ENCODE data around the gene SASH3. TPM values are rescaled to one million over a fixed set of nuclear protein-coding genes. Genes with fewer than 3 reads are reported as not detected.
A peak's percentile ranks its signal among the peaks of the same experiment; 100 is the strongest.

The SASH3 gene
- polyA plus RNA-seq, 2 of the 4 experiments (the other 2 are of a cell fraction) = not detected

GRCh38 chrX:129788527-129788926, 8.8 kb downstream of the SASH3 start (continued):
- TF ChIP-seq POLR2AphosphoS2 (conservative IDR thresholded peaks at IDR 0.05; ENCODE audit: low read length) (no peak), GATA3 (IDR thresholded peaks at IDR 0.05; ENCODE audit: borderline replicate concordance) (no peak), ESRRA (IDR thresholded peaks at IDR 0.05; ENCODE audit: borderline replicate concordance, low read length) (no peak)

GRCh38 chrX:129790146-129790545, 10.4 kb downstream of the SASH3 start:
- no peak for ATAC-seq
- POLR2A ChIA-PET = no interaction called here
- no peak for DNase-seq (ENCODE audit: low read depth in 1 of 2, low spot score in 1 of 2)
- H3K4me3 ChIP-seq = no peak overlapping the region
- no peaks in the 10 kb centered on the region for H3K4me1 ChIP-seq
- WGBS (ENCODE audit: missing lambda C conversion rate) = 71% methylated on average over 3 of the region's 3 CpGs
- H3K4me2 ChIP-seq = no peak overlapping the region
- CTCF ChIA-PET = no interaction called here
- TF ChIP-seq HES2 (IDR thresholded peaks at IDR 0.05) = no peak
- no peak for TF ChIP-seq TP53 (CRISPR knock-in tag; IDR thresholded peaks at IDR 0.05)
- TF ChIP-seq GATA3 (IDR thresholded peaks at IDR 0.05; ENCODE audit: borderline replicate concordance) = no peak
- TF ChIP-seq NFE2L2 (conservative IDR thresholded peaks at IDR 0.05; ENCODE audit: low read length) = no peak
- no peak for TF ChIP-seq MAFK (IDR thresholded peaks at IDR 0.05; ENCODE audit: partially characterized antibody)
- no peak for TF ChIP-seq PHF8 (IDR thresholded peaks at IDR 0.05; ENCODE audit: borderline replicate concordance, low read depth)
- TF ChIP-seq CBX8 (IDR thresholded peaks at IDR 0.05) = no peak
- TF ChIP-seq MYC (IDR thresholded peaks at IDR 0.05; ENCODE audit: borderline replicate concordance, low read length) = no peak
- no peak for TF ChIP-seq HMGXB4 (CRISPR knock-in tag; IDR thresholded peaks at IDR 0.05; ENCODE audit: borderline replicate concordance)
- no peak for TF ChIP-seq NR3C1 (IDR thresholded peaks at IDR 0.05)
- TF ChIP-seq FOSB (CRISPR knock-in tag; IDR thresholded peaks at IDR 0.05) = no peak
- no peak for TF ChIP-seq EP300 (IDR thresholded peaks at IDR 0.05)
- no peak for TF ChIP-seq HDAC2 (IDR thresholded peaks at IDR 0.05)
- no peak for TF ChIP-seq BCL3 (IDR thresholded peaks at IDR 0.05)
- TF ChIP-seq POLR2AphosphoS2 (conservative IDR thresholded peaks at IDR 0.05; ENCODE audit: low read length) = no peak
- TF ChIP-seq RAD21 (conservative IDR thresholded peaks at IDR 0.05 in 1 of 2, IDR thresholded peaks at IDR 0.05 in 1 of 2) = no peak
- no peak for TF ChIP-seq MAX (IDR thresholded peaks at IDR 0.05)
- no peak for TF ChIP-seq RNF2 (IDR thresholded peaks at IDR 0.05; ENCODE audit: borderline replicate concordance, low read depth)
- TF ChIP-seq HOXB5 (CRISPR knock-in tag; IDR thresholded peaks at IDR 0.05) = no peak
- FAIRE-seq = peak; percentile 32
- no peaks in the 10 kb centered on the region for H3K9me3 ChIP-seq
- H3K27ac ChIP-seq = no peak overlapping the region

- TF ChIP-seq E2F6 (IDR thresholded peaks at IDR 0.05; ENCODE audit: borderline replicate concordance, low read depth) (no peak), ATOH8 (CRISPR knock-in tag; IDR thresholded peaks at IDR 0.05; ENCODE audit: low read depth) (no peak), NPAS2 (CRISPR knock-in tag; IDR thresholded peaks at IDR 0.05; ENCODE audit: borderline replicate concordance) (no peak), HOXA7 (CRISPR knock-in tag; IDR thresholded peaks at IDR 0.05) (no peak), RNF2 (IDR thresholded peaks at IDR 0.05; ENCODE audit: borderline replicate concordance, low read depth) (no peak), ZSCAN20 (CRISPR knock-in tag; IDR thresholded peaks at IDR 0.05) (no peak)
- H3K4me2 ChIP-seq = no peak overlapping the region
- H3K4me1 ChIP-seq = no peaks in the 10 kb centered on the region
- H3K9me3 ChIP-seq = no peaks in the 10 kb centered on the region
- FAIRE-seq (no peak), DNase-seq (ENCODE audit: low read depth in 1 of 2, low spot score in 1 of 2) (no peak), ATAC-seq (no peak)
- H3K4me3 ChIP-seq = no peak overlapping the region
- no peak overlapping the region for H3K27ac ChIP-seq
- CTCF ChIA-PET = no interaction called here
- POLR2A ChIA-PET = no interaction called here
- 83% methylated on average over 6 of the region's 9 CpGs for WGBS (ENCODE audit: missing lambda C conversion rate)
Observed at GRCh38 chrX:129790808-129791207, 11.1 kb downstream of the SASH3 start.
